ENCODE measurements around the gene MRPL1.

- TF ChIP-seq POLR2AphosphoS5 (IDR thresholded peaks at IDR 0.05), result no peak
- TF ChIP-seq, protein P1, sequence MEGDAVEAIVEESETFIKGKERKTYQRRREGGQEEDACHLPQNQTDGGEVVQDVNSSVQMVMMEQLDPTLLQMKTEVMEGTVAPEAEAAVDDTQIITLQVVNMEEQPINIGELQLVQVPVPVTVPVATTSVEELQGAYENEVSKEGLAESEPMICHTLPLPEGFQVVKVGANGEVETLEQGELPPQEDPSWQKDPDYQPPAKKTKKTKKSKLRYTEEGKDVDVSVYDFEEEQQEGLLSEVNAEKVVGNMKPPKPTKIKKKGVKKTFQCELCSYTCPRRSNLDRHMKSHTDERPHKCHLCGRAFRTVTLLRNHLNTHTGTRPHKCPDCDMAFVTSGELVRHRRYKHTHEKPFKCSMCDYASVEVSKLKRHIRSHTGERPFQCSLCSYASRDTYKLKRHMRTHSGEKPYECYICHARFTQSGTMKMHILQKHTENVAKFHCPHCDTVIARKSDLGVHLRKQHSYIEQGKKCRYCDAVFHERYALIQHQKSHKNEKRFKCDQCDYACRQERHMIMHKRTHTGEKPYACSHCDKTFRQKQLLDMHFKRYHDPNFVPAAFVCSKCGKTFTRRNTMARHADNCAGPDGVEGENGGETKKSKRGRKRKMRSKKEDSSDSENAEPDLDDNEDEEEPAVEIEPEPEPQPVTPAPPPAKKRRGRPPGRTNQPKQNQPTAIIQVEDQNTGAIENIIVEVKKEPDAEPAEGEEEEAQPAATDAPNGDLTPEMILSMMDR (IDR thresholded peaks at IDR 0.05), result no peak
- no peak for TF ChIP-seq POLR2A (IDR thresholded peaks at IDR 0.05)
Observed at GRCh38 chr4:77960367-77960766, 97.7 kb downstream of the MRPL1 start.

Measured in breast epithelium (tissue), 3 donors.